Myocyte (in vitro differentiated cells): ENCODE data around the gene CACNA2D4. TPM values are rescaled to one million over a fixed set of nuclear protein-coding genes. Genes with fewer than 3 reads are reported as not detected.

Experiments
- DNase-seq: peaks from one replicate; pipeline ENCODE4 v3.0.0-alpha.2; 2012; ENCODE audit warnings: low read depth
- total RNA-seq: library from RNA; depleted of rRNA; stranded (reverse); fragments of >200 nt; gene quantifications from 2 replicates; pipeline ENCODE4 v1.2.3, GENCODE V29; 2014

Gene CACNA2D4
- total RNA-seq, 1 donor from 2014 or later = 0.03 TPM

GRCh38 chr12:1918884-1919236, 408 bp upstream of the CACNA2D4 start:
- no peak for DNase-seq

DNA sequence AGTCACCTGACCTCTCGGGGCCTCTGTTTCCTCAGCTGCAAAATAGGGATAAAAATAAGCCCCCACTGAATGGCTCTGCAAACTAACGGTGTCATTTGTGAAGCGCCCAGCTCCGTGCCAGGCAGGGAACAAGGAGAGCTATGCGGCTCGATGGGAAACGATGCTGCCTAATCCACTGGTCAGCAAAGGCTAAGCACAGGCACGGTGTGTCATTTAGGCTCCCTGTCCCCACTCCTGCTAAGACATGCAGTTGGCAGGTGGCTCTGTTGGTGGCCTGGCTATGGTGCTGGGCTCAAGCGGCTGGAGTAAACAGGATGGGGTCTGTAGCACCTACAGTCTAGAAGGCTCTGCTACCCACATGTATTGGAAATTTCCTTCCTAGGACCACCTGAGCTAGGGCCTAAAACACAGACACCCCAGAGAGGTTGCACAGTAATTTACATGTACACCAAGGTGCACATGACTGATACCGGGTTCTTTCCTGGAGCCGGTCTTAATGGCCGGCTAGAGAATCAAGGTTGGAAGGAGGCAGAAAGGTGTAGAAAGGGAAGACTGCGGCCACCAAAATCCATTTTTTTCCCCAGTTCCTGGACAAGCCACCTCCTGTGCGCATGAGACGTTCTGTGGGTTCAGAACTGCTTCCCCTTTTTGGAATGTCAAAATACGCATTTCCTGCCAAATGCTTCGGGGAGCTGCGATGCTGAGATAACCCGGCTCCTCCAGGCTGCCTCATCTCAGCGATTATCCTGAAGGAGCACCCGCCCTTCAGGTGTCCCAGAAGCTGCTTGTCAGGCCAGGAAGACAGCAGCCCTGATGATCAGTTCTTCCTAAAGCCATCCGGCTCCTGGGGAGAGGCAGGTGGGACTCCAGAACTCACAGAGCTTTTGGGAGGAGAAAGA, 1.0 kb downstream of the CACNA2D4 start:
- no peak for DNase-seq

GRCh38 chr12:1916371-1917171, 1.9 kb downstream of the CACNA2D4 start:
- DNase-seq = no peak

- DNase-seq = no peak
Measured at GRCh38 chr12:1915082-1915968, 3.1 kb downstream of the CACNA2D4 start.

- DNase-seq = no peak
Measured at GRCh38 chr12:1914114-1914911, 4.1 kb downstream of the CACNA2D4 start.

- no peak for DNase-seq
Measured at GRCh38 chr12:1913377-1914113, 4.9 kb downstream of the CACNA2D4 start.

DNA sequence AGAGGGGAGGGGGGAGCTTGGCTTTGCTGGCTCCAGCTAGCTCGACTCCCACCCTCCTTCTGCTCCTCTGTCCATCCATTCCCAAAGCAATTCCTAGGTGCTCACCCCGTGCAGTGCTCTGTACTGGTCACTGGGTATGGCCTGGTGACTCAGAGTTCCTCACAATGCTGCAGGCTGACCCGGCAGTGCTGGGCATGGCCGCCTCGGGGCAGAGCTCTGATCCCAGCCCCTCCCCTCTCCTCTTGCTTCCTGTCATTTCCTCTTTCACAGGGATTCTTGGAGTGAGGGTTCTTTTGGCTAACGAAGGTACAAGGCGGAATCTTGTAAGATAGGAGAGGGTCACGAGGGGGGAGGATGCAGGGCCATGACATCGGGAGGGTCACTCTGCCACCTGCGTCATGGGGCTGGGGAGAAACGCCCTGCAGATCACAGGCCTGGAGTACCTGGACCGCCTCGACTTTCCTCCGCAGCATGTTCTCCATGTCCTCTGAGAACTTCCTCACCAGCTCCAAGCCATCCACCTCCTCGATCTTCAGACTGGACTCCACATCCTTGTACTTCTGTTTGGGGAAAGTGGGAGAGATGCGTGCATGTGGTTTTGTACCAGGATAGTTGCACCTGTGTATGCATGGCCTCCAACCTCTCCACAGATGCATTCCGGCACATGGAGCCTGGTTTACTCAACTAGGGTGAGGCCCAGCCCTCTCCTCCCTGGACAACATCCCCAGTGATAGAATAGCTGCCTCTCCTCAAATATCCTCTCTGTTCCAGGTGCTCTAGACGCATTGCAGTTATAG, 5.7 kb downstream of the CACNA2D4 start:
- no peak for DNase-seq

GRCh38 chr12:1911598-1912575, 6.6 kb downstream of the CACNA2D4 start:
- peak; percentile 96 for DNase-seq

GRCh38 chr12:1910468-1910867, 8.0 kb downstream of the CACNA2D4 start:
- DNase-seq = no peak

DNA sequence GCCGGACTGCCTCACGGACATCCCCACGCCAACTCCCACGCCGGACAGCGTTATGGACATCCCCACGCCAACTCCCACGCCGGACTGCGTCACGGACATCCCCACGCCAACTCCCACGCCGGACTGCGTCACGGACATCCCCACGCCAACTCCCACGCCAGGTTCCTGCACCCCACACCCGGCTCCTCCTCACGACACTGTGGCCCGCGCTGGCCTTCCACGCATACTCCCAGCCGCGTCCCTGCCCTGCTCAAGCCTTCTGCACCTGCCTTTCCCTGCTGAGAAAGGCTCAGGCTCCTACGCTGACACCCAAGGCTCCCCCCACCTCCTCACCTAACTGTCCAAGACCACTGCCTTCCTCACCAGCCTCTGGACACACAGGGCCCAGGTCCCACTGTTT, 9.7 kb downstream of the CACNA2D4 start:
- DNase-seq = no peak

GRCh38 chr12:1907652-1908611, 10.5 kb downstream of the CACNA2D4 start:
- DNase-seq = no peak

- DNase-seq = no peak
Measured at GRCh38 chr12:1906579-1906978, 11.9 kb downstream of the CACNA2D4 start.

GRCh38 chr12:1904875-1905274, 13.6 kb downstream of the CACNA2D4 start:
- DNase-seq = no peak

DNA sequence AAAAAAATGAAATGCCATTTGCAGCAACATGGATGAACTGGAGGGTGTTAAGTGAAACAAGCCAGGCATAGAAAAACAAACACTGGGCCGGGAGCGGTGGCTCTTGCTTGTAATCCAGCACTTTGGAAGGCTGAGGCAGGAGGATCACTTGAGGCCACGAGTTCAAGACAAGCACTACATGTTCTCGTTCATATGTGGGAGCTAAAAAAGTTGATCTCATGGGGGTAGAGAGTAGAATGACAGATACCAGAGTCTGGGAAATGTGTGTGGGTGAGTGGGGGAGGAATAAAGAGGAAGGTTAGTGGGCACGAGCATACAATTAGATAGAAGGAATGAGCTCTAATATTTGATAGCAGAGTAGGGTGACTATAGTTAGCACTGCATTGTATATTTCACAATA, 21.5 kb downstream of the CACNA2D4 start:
- DNase-seq = no peak

DNA sequence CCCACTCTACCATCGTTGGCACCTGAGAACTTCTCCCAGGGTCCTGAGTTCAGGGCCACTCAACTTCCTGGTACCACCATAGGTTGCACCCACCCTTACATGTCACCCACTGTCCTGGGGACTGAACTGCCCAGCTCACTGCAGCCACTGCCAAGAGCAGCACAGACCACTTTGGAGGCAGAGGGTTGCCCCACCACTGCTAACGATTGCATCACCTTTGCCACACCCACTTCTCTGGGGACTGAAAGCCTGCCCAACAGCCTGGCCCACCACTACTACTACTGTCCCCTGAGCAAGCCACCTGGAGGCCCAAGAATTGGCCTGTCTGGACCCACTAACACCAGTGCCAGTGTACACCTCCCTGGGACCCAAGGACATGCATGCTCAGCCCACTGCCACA, 27.6 kb downstream of the CACNA2D4 start:
- DNase-seq = no peak

- DNase-seq = no peak
Measured at GRCh38 chr12:1890119-1890703, 28.2 kb downstream of the CACNA2D4 start.
